Tibial nerve (tissue), 3 donors: ENCODE measurements around the gene MRTFA.

Experiments used
- CTCF ChIP-seq, 5 experiments: fragments of 200-600 bp in 3 of 5; fragments of 450-650 bp in 2 of 5; sonication (generic) in 3 of 5; IDR thresholded peaks; one replicate each; pipeline ENCODE4 v1.5.1; 2016 to 2019; ENCODE audit warnings: antibody characterized with exemption in 5 of 5, mild to moderate bottlenecking in 3 of 5, moderate library complexity in 2 of 5
- POLR2A ChIP-seq, 2 donors: fragments of 450-650 bp; IDR thresholded peaks; one replicate each; pipeline ENCODE4 v1.6.1; 2017; ENCODE audit warnings: antibody characterized with exemption in 2 of 2, mild to moderate bottlenecking in 2 of 2, moderate library complexity in 2 of 2

DNA sequence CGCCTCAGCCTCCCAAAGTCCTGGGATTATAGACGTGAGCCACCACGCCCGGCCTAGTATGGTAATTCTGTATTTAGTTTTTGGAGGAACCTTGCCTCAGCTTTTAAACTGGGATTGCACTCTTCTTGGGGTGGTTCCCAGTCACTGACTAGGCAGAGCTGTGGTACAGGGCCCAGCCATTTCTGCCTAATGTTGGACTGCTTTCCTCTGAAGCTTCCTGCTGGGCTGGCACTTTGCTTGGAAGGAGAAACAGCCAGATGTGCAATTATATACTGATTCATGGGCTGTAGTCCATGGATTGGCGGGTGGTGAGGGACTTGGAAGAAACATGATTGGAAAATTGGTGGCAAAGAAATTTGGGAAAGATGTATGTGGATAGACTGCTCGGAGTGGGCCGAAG, 25.2 kb upstream of the MRTFA start:
- TF ChIP-seq POLR2A (IDR thresholded peaks at IDR 0.05) (no peak), CTCF (IDR thresholded peaks at IDR 0.05) (no peak)
